HG03439 (cell line): ENCODE measurements around the gene RAPGEF1.
A peak's percentile ranks its signal among the peaks of the same experiment; 100 is the strongest.
"Not testable (repeated sequence)": the region's sequence is repeated elsewhere in the genome, so short reads cannot be mapped to it uniquely, and the experiment has no call there.

ENCODE experiments used
- ATAC-seq: cut with Tn5 transposase; IDR thresholded peaks from one replicate; pipeline ENCODE4 v1.9.1; 2021; ENCODE audit warnings: mild to moderate bottlenecking, moderate library complexity; ENCODE audit not compliant: unreplicated experiment

Gene RAPGEF1

DNA sequence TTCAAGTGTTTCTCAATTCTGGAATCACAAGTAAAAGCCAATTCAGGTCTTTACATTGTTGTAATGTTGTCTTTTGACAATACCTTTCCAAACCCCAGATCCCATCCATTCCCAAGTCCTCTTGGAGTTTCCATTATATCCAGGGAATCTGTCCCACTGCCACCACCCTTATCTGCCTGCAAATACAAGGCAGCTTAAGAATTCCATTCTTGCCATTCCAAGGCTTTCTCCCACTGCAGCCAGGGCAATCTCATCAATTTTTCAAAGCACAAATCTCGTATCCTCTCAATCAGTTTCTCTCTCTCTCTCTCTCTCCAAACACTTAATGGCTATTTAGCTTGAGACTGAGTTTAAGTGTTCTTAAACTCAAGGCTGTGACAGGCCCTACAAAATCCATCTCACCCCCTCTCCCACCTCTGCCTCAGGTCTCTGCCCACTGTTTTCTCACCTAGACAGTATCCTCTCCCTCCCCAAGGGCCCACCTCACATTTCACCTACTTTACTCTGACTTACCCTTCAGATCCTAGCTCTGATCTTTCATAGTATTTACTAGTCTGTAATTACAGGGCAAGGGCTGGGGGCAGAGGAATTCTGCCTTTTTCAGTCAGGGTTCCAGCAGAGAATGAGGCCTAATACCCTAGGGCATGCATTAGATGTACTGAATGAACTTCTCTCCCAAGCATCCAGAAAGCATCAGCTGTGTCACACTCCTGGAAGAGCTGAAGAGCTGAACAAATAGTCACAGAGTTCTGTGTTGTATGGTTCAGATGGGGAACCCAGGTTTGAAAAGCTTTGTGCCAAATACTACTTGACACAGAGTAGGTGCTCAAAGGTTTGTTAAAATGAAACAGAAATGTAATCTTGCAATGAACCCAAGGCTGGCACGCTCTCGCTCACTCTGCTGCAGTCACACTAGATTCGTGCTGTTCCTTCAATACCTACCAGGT lies 46.0 kb downstream of the RAPGEF1 start:
- ATAC-seq = no peak

DNA sequence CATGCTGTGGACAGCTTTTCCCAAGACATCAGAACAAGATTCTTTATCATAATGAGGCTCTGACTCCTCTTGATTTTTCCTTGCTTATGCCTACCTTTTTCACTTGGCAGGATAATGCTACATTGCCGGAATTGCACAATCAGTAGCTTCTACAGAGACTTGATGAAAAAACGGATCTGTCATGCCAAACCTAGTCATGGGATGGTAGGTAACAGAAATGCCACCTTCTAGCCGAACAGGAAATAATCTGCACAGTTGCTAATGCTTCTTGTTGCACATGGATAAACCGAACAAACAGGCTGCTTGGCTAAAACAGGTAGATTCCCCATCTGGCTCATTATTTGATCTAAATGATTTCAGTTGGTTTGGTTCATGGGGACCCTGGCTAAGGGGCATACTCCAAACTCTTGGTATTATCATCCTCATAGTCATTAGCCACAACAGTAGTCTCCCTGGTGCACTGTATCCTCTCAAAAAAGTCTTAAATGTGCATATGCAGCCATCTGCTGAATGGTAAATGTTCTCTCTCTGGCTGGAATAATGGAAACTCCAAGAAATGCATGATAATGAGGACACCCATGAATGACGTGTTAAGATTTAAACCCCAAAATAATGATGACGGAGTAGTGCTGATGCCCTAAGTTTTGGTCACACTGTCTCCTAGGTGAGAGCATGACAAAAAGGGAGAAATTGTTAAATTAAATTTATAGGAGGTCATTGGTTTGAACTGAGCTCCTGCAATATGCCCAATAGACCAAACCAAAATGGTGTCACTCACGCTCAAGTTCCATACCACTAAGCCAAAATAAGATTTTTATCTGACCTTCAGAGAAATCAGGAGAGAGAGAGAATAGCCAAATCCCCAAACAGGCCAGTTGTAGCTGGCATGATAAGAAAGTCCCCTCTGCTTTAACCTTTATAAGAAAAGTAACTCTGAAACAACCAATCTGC lies 47.0 kb downstream of the RAPGEF1 start:
- no peak for ATAC-seq

DNA sequence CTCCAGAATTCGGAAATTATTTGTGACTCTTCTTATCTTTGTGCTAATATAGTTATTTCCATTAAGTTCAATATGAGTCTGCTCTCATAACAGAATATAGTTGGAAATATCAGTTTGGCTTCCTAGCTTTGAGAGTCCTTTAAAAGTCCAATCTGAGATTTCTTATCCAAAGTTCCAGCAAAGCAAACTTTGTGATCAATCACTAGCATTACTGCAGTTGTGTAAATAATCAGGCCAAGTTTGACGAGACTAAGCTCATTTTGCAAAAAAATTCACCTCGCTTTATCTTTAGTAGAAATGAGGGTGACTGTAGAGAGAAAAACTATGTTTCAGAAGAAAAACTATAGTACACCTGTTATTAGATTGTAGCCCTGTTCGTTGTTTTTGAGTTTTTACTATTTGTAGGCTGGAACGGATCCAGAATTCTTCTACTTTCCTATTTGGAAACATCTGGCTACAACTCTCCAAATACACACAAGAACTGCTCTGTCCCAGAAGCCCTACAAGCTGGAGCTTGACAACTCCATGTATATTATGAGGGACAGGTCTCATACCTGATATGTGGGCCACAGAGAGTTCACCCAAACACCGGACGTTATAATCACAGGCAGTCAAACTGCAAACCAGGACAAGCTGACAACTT lies 47.8 kb downstream of the RAPGEF1 start:
- ATAC-seq = no peak

DNA sequence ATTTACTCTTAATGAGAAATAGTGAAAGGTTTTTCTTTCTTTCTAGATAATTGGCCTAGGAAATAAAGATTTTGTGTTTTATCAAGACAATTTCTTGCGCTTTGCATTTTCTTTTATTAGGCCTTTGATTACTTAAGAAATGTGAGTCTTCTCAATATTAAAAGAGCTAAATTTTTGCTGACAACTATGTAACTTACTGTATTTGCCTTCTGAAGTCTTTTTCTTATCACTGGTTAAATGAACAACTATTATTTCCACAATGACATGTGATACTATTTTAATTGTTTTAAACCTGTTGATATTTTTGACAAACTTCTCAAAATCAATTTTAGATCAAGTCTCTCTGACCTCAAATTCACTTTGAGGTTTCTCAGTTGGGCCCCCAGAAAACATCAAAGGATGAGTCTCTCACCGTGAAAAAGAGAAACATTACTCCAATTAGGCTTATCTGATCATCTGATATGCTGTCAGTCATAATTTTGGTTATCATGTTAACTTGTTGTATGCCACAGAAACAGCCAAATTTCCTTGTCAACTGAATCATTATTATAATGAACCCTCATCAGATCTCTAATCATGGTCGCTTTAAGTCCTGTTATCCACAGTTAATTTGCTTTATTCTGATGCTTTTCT lies 48.8 kb downstream of the RAPGEF1 start:
- ATAC-seq = no peak

DNA sequence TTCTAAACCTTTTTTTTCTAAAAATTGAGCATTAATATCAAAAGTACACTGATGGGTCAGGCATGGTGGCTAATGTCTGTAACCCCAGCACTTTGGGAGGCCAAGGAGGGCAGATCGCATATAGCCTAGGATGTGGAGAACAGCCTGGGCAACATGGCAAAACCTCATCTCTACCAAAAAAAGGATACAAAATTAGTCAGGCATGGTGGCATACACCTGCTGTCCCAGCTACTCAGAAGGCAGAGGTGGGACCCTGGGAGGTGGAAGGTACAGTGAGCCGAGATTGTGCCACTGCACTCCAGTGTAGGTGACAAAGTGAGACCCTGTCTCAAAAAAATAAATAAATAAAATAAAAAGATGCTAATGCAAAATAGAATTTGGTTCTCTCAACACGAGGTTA lies 49.4 kb downstream of the RAPGEF1 start:
- ATAC-seq = no peak

- ATAC-seq = no peak
Measured at GRCh38 chr9:131688377-131688776, 51.5 kb downstream of the RAPGEF1 start.

- peak; percentile 73 for ATAC-seq
Measured at GRCh38 chr9:131685753-131686706, 53.8 kb downstream of the RAPGEF1 start.

- ATAC-seq = not testable (repeated sequence)
Measured at GRCh38 chr9:131683094-131683493, 56.8 kb downstream of the RAPGEF1 start.

DNA sequence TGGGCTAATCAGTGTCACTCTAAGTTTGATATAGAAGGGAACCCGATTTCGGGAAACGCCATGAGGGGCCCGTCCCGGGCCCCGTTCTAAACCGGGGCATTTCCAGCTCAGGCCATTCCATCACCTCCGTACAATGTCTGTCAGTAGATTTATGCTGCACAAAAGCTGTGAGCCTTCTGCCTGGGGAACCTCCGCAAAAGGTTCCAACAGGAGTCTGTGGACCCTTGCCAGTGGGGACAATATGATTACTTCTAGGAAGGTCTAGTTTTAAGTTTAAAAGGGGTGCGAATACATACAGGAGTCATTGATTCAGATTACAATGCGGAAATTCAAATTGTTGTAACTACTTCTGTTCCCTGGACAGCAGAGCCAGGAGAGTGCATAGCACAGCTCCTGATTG lies 57.6 kb downstream of the RAPGEF1 start:
- no peak for ATAC-seq

DNA sequence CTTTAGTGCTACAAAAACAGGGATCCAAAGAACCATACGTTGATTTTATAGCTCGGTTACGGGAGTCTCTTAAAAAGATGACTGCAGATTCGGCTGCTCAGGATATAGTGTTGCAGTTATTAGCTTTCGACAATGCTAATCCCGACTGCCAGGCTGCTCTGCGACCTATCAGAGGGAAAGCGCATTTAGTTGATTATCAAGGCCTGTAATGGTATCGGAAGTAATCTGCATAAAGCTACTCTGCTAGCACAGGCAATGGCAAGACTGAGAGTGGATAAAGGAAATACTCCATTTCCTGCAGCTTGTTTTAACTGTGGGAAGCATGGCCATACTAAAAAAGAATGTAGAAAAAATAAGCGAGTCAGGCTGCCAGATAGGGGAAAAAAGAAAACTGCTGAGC lies 58.0 kb downstream of the RAPGEF1 start:
- not testable (repeated sequence) for ATAC-seq

DNA sequence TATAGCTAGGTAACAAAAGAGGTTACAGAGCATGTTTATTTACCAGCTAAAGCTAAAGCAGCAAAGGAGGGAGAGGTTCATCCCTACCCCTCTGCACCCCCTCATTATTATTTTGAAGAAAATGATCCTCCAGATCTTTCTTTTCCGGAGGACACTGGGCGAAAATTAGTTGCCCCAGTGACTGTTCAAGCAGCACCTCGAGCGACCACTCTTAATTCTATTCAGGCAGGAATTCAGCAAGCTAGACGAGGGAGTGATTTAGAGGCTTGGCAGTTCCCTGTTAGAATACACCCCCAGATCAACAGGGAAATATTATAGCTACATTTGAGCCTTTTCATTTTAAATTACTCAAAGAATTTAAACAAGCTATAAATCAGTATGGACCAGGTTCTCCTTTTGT lies 58.8 kb downstream of the RAPGEF1 start:
- ATAC-seq = not testable (repeated sequence)

DNA sequence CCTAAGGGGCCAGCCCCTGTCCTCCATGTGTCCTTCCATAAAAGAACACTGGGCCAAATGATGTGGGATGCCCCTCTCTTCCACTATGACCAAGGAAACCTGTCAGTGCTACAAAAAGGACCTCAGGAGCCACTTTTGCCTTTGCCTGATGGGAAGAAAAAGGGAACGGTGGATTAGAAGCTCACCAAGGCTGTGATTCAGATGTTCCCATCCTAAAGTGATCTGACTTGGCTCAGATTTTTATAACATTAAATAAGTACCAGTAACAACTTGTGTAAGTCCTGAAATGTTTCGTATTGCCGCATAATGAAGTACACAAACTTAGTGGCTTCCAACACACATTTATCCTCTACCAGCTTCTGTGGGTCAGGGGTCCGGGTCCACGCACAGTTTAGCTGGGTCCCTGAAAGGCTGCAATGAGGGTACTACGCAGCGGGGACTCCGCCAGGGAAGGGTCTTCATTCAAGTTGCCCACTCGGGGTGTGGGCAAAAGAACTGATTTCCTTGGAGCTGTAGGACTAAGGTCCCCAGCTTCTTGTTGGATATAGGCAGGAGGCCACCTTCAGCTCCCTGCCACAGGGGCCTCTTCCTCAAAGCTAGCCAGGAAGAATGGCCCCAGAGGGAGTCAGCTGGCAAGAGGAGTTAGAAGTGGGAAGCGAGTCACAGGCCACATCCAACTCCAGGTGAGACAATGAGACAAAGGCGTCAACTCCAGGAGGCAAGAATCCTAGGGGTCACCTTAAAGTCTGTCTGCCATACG lies 60.4 kb downstream of the RAPGEF1 start:
- ATAC-seq = no peak

GRCh38 chr9:131678499-131679111 lies 61.3 kb downstream of the RAPGEF1 start:
- ATAC-seq = peak; percentile 52

GRCh38 chr9:131677444-131678180 lies 62.3 kb downstream of the RAPGEF1 start:
- ATAC-seq = no peak

- no peak for ATAC-seq
Measured at GRCh38 chr9:131677049-131677443, 62.8 kb downstream of the RAPGEF1 start.

DNA sequence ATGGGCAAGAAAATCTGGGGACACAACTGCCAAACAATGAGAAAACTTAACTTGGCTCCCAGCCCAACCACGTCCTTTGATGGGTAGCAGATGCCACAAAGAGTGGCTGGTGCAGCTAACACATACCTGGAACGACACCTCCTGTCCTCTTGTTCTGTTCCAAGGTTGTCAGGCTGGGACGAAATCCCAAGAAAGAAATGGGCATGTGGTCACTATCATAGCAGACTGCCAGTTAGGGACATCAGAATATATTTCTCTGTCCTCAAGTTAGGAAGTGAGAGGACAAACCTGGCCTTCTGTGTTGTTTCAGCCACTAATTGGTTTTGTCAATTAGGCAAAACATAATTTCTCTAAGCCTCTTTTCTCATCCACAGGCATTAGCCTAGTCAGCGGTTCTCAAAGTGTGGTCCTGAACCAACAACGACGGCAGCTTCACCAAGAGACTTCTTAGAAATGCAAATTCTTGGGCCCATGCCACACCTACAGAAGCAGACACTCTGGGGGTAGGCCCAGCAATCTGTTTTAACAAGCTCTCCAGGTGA lies 63.4 kb downstream of the RAPGEF1 start:
- peak; percentile 34 for ATAC-seq

DNA sequence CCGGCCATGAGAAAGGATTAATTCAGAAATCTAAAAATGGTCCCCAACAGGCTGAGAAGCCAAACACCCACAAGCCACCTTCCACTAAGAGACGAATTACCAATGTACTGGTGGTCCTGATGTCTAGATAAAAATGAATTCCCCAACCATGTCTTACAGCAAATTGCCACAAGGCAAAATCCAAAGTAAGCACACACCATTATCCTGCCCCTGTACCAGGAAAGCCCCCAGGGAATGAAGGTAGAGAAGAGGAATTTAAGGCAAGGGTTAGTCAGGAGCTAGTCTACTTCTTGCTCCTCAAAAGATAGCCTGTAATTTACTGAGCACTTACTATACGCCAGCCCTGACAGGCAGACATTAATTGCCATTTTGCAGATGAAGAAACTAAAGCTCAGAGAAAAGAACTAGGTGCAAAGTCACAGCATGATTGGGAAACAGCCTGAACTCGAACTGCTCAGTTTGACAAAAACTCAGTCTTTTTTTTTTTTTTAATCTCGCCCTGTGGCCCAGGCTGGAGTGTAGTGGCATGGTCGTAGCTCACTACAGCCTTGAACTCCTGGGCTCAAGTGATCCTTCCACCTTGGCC lies 64.3 kb downstream of the RAPGEF1 start:
- no peak for ATAC-seq
